Natural killer cell treated with Interleukin-12 subunit alpha and Interleukin-12 subunit beta and Interleukin-15 and Interleukin-18, amount 100 ng/mL, for 72 hours (primary cell): ENCODE measurements around the gene SFXN4. TPM values are rescaled to one million over a fixed set of nuclear protein-coding genes. Genes with fewer than 3 reads are reported as not detected.
A peak's percentile ranks its signal among the peaks of the same experiment; 100 is the strongest.
"Not testable (repeated sequence)": the region's sequence is repeated elsewhere in the genome, so short reads cannot be mapped to it uniquely, and the experiment has no call there.

Source experiments
- ATAC-seq, 2 donors: fragments of 150-1000 bp; cut with Tn5 transposase in 1 of 2; sonication (Bioruptor Pico), chemical (Tn5 transposase) in 1 of 2; 2 replicates each; pipeline ENCODE4 v1.10.0; 2021
- DNase-seq: peaks from one replicate; pipeline ENCODE4 v3.0.0; 2022; ENCODE audit warnings: low spot score
- H3K27ac Mint-ChIP-seq, 2 donors: 1 replicate in 1 of 2; 2 replicates in 1 of 2; pipeline ENCODE4 v1.8.0; 2022; ENCODE audit warnings: mixed read lengths in 2 of 2, mild to moderate bottlenecking in 1 of 2, moderate library complexity in 1 of 2
- H3K27me3 Mint-ChIP-seq, 2 donors: 1 replicate in 1 of 2; 2 replicates in 1 of 2; pipeline ENCODE4 v1.8.0; 2022; ENCODE audit warnings: mixed read lengths in 2 of 2
- H3K36me3 Mint-ChIP-seq: one replicate; pipeline ENCODE4 v1.8.0; 2022; ENCODE audit warnings: mixed read lengths
- H3K4me1 Mint-ChIP-seq, 2 donors: 1 replicate in 1 of 2; 2 replicates in 1 of 2; pipeline ENCODE4 v1.8.0; 2022; ENCODE audit warnings: low read depth in 2 of 2, mixed read lengths in 2 of 2, mild to moderate bottlenecking in 1 of 2
- H3K4me3 Mint-ChIP-seq: one replicate; pipeline ENCODE4 v1.8.0; 2022; ENCODE audit warnings: mixed read lengths
- H3K9me3 Mint-ChIP-seq: 2 replicates; pipeline ENCODE4 v1.8.0; 2022; ENCODE audit warnings: mixed read lengths
- total RNA-seq, 2 donors: library from RNA; stranded (reverse); gene quantifications; one replicate each; pipeline ENCODE4 v1.2.3, GENCODE V29; 2022

The SFXN4 gene
- total RNA-seq, 2 donors from 2014 or later = 22.4 to 48.0 TPM

DNA sequence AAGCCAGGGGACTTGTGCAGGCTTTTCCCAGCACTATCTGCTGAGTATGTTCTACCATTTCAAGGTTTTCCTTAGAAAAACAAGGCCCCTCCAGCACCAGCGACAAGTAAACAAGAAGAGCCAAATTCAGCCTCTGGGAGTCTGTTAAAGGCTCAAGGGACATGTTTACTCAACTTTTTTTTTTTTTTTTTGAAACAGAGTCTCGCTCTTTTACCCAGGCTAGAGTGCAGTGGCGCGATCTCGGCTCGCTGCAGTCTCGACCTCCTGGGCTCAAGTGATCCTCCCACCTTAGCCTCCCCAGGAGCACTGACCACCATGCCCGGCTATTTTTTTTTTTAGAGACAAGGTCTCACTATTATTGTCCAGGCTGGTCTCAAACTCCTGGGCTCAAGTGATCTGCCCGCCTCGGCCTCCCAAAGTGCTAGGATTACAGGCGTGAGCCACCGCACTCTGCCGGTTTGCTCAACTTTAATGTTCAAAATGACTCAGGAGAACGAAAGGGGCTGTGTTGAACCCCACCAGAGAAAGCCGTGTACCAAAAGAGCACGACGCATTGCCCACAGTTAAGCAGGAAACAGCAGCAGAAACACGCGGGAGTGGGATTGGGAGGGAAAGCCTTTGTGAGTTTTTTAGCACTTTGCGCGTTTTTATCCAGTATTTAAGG lies 12.3 kb upstream of the SFXN4 start:
- ATAC-seq (peak; percentile 80 to 82), DNase-seq (peak; percentile 67)
- no peaks in the 10 kb centered on the region for H3K9me3 Mint-ChIP-seq
- peaks cover 12% of the 10 kb centered on the region for H3K36me3 Mint-ChIP-seq
- peaks cover 26 to 36% of the 10 kb centered on the region in 2 donors for H3K4me1 Mint-ChIP-seq
- H3K27me3 Mint-ChIP-seq = no peaks in the 10 kb centered on the region
- H3K27ac Mint-ChIP-seq = peak overlapping the region; percentile 98 to 99
- peak overlapping the region; percentile 92 for H3K4me3 Mint-ChIP-seq

DNA sequence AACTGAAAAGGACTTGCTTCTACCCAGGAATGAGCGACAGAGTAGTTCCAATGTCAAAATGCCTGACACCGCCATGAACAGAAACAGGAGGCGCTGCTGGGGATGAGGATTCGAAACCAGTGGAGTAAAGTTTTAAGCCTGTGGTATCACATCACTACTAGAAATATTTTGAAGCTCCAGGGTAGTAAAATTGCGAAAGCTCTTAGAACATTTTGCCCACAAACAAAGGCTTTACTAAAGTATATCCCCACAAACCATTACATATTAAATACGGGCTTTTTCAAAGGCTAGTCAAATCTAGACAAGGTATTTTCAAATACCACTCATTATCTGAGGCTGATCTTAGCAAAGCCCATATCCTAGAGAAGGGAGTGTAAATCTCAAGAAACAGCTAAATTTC lies 10.7 kb upstream of the SFXN4 start:
- H3K27ac Mint-ChIP-seq = peak overlapping the region; percentile 68 to 99
- peak in 1 of 2 donors; percentile 47 for ATAC-seq
- H3K4me3 Mint-ChIP-seq = peak overlapping the region; percentile 92
- H3K36me3 Mint-ChIP-seq = peaks cover 12% of the 10 kb centered on the region
- H3K4me1 Mint-ChIP-seq = peaks cover 31 to 36% of the 10 kb centered on the region in 2 donors
- H3K27me3 Mint-ChIP-seq = no peaks in the 10 kb centered on the region
- DNase-seq = no peak
- no peaks in the 10 kb centered on the region for H3K9me3 Mint-ChIP-seq

DNA sequence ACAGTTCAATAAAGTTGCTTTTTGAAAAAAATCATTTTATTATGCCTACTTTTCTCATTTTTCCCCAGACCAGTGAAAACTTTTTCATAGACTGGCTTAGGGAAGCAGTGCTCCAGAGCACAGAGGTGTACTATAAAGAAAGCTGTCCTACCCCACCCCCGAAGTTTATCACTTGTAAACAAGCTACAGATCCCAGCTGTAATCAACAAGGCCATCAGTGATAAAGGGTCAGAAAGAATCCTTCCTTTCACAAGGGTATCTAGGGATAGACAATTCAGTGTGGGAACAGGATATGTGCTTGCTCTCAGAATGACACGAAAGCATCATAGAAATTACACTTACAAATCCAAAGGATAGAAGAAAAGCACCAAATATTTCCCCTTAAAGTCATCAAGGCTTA lies 8.6 kb upstream of the SFXN4 start:
- DNase-seq (no peak), ATAC-seq (no peak)
- Mint-ChIP-seq H3K4me3 (no peak overlapping the region), H3K36me3 (peaks cover 23% of the 10 kb centered on the region), H3K9me3 (no peaks in the 10 kb centered on the region), H3K4me1 (peaks cover 28 to 31% of the 10 kb centered on the region in 2 donors), H3K27ac (no peak overlapping the region), H3K27me3 (no peaks in the 10 kb centered on the region)

DNA sequence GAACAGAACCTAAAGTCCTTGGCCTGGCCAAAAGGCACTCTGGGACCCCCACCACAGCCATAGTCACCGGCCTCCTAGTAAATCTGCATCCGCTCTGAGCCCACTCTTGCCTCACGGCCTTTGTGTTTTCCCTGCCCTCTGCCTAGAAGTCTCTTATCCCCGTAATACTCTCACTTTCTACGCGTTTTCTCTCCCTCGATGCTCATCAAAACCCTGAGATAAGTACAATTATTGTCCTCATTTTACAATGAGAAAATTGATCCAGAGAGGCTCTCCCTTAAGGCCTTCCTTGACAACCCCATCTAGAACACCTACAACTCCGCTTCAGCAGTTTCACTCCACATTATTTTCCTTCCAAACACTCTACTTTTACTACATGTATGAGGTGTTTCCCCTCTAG lies 1.5 kb upstream of the SFXN4 start:
- peak overlapping the region; percentile 89 for H3K4me3 Mint-ChIP-seq
- ATAC-seq = no peak
- peaks cover 24 to 25% of the 10 kb centered on the region in 2 donors for H3K4me1 Mint-ChIP-seq

DNA sequence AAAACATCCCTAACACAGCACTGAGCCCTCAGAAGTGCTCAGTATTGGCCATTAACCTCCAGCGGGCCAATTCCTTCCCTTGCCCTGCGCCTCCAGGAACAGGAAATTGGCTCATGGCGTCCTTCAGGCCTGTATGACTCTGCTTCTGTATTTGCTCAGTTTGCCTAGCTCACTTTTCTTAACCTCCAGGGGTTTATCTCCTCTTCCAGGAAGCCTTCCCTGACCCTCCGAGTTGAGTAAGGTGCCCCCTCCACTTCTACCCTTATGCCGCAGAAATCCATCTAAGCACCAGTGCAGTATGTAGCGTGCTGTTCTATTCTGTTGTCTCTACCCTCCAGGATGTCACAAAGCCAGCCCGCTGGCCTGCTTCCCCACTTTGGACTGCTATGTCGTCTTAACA lies 1.1 kb upstream of the SFXN4 start:
- peaks cover 15% of the 10 kb centered on the region for H3K36me3 Mint-ChIP-seq
- peaks cover 25 to 26% of the 10 kb centered on the region in 2 donors for H3K4me1 Mint-ChIP-seq
- no peak for DNase-seq

More for the DNA sequence above, 1.5 kb upstream of the SFXN4 start:
- Mint-ChIP-seq H3K27ac (peak overlapping the region; percentile 80 to 82), H3K36me3 (peaks cover 15% of the 10 kb centered on the region), H3K9me3 (no peaks in the 10 kb centered on the region), H3K27me3 (no peaks in the 10 kb centered on the region)
- DNase-seq = no peak

DNA sequence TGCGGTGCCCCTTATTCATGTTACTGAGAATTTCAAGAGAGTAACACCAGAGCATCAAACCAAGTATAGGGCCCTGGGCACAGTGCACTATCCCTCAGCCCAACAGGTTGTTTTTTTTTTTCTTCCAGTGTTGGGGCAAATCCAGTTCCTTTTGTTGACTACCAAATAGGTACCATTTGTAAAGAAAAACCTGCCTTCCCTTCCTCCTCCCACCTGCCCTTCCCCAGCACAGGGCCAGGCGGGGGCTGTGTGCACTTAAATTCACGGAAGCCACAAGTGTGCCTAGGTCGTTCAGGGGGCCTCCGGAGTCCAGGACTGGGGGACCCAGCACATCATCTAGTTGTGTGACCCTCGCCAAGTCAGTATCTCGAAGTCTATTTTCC lies 595 bp upstream of the SFXN4 start:
- Mint-ChIP-seq H3K27me3 (no peaks in the 10 kb centered on the region), H3K4me3 (peak overlapping the region; percentile 89), H3K36me3 (peaks cover 15% of the 10 kb centered on the region), H3K4me1 (peaks cover 25 to 26% of the 10 kb centered on the region in 2 donors), H3K9me3 (no peaks in the 10 kb centered on the region), H3K27ac (peak overlapping the region; percentile 80 to 82)
- peak in 1 of 2 donors; percentile 1 for ATAC-seq
- DNase-seq = no peak

More for the DNA sequence above, 1.1 kb upstream of the SFXN4 start:
- Mint-ChIP-seq H3K27ac (peak overlapping the region; percentile 80 to 82), H3K4me3 (peak overlapping the region; percentile 89), H3K9me3 (no peaks in the 10 kb centered on the region), H3K27me3 (no peaks in the 10 kb centered on the region)
- ATAC-seq = no peak

DNA sequence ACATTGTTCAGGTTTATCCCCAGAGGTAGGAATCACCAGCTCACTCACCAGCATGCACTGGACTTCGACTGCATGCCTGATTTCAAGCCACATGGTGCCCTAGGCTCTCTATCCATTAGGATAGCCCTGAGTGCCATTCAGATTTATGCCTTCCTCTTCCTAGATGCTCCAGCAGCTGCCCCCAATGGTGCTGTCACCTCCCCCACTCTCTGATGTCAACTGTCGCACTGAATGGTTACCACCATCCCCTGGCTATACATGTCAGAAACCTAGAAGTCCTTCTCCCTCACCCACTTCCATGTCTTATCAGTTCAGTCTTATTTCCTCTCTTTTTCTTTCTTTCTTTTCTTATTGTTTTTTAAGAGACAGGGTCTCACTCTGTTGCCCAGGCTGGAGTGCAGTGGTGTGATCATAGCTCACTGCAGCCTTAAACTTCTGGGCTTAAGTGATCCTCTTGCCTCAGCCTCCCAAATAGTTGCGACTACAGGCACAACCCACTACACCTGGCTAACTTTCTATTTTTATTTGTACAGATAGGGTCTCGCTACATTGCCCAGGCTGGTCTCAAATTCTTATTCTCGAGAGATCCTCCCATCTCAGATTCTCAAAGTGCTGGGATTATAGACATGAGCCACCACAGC lies 2.9 kb downstream of the SFXN4 start:
- H3K9me3 Mint-ChIP-seq = no peaks in the 10 kb centered on the region
- no peak for ATAC-seq
- no peak overlapping the region for H3K4me3 Mint-ChIP-seq
- DNase-seq = no peak
- H3K36me3 Mint-ChIP-seq = peaks cover 9% of the 10 kb centered on the region
- no peaks in the 10 kb centered on the region for H3K27me3 Mint-ChIP-seq
- H3K4me1 Mint-ChIP-seq = peaks cover 25 to 26% of the 10 kb centered on the region in 2 donors
- peak overlapping the region in 1 of 2 donors; percentile 17 for H3K27ac Mint-ChIP-seq

DNA sequence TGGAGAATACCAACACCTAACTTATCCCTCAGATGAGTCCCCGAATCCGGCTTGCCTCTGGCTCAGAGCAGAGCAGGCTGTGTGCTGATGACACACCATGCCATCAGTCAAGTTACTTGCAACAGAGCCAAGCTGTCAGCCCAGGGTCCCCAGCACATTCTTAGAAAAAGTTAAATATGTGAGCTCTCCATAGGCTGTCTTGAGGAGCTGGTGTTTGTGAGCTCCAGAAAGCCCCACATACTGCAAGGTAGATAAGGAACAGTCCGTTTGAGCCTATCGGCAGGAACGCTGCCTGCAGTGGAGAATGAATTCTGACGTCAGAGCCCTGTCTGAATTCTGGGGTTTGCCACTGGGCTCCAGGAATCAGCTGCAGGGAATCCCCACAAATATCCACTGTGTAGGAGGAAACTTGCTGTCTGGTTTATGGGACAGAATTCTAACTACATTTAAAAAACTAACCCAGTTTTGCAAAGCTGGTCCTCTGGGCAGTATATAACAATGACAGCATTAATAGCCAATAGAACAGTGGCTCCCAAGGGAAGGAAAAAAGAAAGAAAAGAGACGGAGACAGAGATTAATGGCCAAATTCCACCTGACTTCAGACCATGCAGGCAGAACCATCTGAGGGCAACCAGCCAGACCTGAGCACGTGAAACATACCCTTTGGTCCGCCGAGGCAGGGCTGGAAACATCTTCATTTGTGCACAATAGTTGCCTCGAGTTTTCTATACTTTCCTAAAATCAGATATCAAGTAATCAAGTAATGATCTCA lies 3.6 kb downstream of the SFXN4 start:
- H3K27ac Mint-ChIP-seq = peak overlapping the region in 1 of 2 donors; percentile 28
- peaks cover 5% of the 10 kb centered on the region for H3K36me3 Mint-ChIP-seq
- DNase-seq (no peak), ATAC-seq (no peak)
- no peak overlapping the region for H3K4me3 Mint-ChIP-seq
- H3K4me1 Mint-ChIP-seq = peaks cover 19 to 21% of the 10 kb centered on the region in 2 donors
- no peaks in the 10 kb centered on the region for H3K27me3 Mint-ChIP-seq
- H3K9me3 Mint-ChIP-seq = no peaks in the 10 kb centered on the region

DNA sequence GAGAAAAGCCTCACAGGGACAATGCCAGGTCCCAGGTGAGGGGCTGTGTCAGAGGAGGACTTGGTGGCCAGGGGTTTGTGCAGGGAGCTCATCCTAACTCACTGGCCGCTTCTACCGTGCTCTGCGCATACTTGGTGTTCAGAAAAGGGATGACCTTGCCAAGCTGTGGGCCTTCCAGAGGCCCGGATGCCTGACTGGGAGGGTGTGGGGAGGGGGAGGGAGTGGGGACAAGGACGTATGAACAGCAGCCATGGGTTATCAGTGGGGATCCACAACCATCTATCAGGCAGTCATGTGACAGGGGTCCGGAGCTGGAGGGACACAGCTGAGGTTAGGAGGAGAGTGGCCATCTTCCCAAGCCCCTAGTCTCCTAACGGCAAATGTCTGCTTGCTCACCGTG lies 6.2 kb downstream of the SFXN4 start:
- no peak for ATAC-seq
- Mint-ChIP-seq H3K36me3 (peaks cover 18% of the 10 kb centered on the region), H3K4me1 (peaks cover 7 to 10% of the 10 kb centered on the region in 2 donors), H3K4me3 (no peak overlapping the region), H3K27me3 (no peaks in the 10 kb centered on the region), H3K27ac (no peak overlapping the region), H3K9me3 (no peaks in the 10 kb centered on the region)
- DNase-seq = no peak

DNA sequence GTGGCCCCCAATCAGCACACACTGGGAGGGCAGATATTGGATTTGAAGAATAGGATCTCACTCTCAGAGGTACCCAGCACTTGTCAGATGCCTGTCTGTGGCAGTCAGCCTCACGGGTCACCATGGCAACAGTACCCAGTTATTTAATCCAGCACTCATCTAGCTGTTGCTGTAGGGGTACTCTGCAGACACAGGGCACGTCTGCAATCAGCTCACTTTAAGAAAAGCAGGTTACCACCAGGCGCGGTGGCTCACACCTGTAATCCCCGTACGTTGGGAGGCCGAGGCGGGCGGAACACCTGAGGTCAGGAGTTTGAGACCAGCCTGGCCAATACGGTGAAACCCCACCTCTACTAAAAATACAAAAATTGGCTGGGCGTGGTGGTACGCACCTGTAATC lies 11.9 kb downstream of the SFXN4 start:
- Mint-ChIP-seq H3K4me3 (no peak overlapping the region), H3K27me3 (no peaks in the 10 kb centered on the region), H3K27ac (no peak overlapping the region), H3K9me3 (no peaks in the 10 kb centered on the region), H3K4me1 (peaks cover 0 to 3% of the 10 kb centered on the region in 2 donors), H3K36me3 (peaks cover 28% of the 10 kb centered on the region)
- DNase-seq (no peak), ATAC-seq (no peak)

DNA sequence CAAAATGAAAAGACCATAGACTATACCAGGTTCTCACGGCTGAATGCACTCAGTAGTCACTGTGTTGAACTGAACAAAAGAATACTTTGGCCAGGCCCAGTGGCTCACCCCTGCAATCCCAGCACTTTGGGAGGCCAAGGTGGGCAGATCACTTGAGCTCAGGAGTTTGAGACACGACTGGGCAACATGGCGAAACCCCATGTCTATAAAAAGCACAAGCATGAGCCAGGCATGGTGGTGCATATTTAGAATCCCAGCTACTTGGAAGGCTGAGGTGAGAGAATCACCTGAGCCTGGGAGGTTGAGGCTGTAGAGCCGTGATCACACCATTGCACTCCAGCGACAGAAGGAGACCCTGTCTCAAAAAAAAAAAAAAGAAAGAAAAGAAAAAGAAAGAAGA lies 12.5 kb downstream of the SFXN4 start:
- Mint-ChIP-seq H3K9me3 (no peaks in the 10 kb centered on the region), H3K27me3 (no peaks in the 10 kb centered on the region), H3K4me3 (no peak overlapping the region), H3K27ac (no peak overlapping the region), H3K4me1 (peaks cover 0 to 3% of the 10 kb centered on the region in 2 donors), H3K36me3 (peaks cover 28% of the 10 kb centered on the region)
- no peak for DNase-seq
- no peak for ATAC-seq

DNA sequence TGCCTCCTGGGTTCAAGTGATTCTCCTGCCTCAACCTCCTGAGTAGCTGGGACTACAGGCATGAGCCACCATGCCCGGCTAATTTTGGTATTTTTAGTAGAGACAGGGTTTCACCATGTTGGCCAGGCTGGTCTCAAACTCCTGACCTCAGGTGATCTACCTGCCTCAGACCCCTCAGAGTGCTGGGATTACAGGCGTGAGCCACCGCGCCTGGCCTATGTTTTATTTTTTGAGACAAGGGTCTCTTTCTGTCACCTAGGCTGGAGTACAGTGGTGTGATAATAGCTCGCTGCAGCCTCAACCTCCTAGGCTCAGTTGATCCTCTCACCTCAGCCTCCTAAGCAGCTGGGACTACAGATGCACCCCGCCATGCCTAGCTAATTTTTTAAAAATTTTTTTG lies 13.9 kb downstream of the SFXN4 start:
- not testable (repeated sequence) for H3K4me1 Mint-ChIP-seq, DNase-seq, H3K4me3 Mint-ChIP-seq, H3K27ac Mint-ChIP-seq, H3K9me3 Mint-ChIP-seq, ATAC-seq, H3K27me3 Mint-ChIP-seq
- H3K36me3 Mint-ChIP-seq = peaks cover 21% of the 10 kb centered on the region

DNA sequence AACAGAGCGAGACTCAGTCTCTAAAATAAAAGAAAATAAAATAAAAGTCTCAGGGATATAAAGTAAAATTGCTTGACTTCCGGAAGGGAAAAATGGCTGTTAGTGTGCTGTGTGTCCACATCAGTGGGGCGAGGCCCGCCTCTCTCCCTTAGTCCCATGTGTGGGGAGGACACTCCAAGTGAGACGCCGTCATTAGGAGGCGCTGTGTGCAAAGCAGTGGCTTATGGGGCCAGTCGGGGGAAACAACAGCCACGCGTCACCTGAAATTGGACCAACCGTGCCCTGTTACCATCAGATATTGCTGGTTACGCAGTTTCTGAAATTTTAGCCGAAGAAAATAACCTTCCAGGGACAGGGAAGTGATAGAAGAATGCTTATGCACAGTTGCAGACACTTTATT lies 15.8 kb downstream of the SFXN4 start:
- ATAC-seq (no peak), DNase-seq (no peak)
- H3K27me3 Mint-ChIP-seq = no peaks in the 10 kb centered on the region
- peaks cover 10% of the 10 kb centered on the region for H3K36me3 Mint-ChIP-seq
- H3K9me3 Mint-ChIP-seq = no peaks in the 10 kb centered on the region
- H3K4me3 Mint-ChIP-seq = no peak overlapping the region
- H3K4me1 Mint-ChIP-seq = peaks cover 0 to 3% of the 10 kb centered on the region in 2 donors
- H3K27ac Mint-ChIP-seq = no peak overlapping the region

DNA sequence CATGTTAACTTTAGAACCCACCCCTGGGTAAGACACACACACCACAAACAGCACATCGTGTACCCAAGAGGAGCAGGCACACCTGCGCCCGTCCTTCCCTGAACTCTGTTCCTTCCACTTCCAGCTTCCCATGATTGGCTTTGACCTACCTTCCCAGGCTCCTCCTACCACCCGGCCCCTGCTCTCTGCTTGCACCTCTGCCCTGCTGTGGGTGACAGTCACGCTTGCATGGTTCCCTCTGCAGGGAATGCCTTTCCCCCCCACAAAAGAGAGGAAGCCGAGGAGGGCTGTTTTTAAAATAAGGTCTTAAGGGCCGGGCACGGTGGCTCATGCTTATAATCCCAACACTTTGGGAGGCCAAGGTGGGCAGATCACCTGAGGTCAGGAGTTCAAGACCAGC lies 16.4 kb downstream of the SFXN4 start:
- H3K4me1 Mint-ChIP-seq = peaks cover 0 to 3% of the 10 kb centered on the region in 2 donors
- no peaks in the 10 kb centered on the region for H3K27me3 Mint-ChIP-seq
- H3K9me3 Mint-ChIP-seq = no peaks in the 10 kb centered on the region
- peaks cover 10% of the 10 kb centered on the region for H3K36me3 Mint-ChIP-seq
- DNase-seq = no peak
- peak overlapping the region in 1 of 2 donors; percentile 13 for H3K27ac Mint-ChIP-seq
- H3K4me3 Mint-ChIP-seq = no peak overlapping the region
- ATAC-seq = no peak
